KMS-11 (cell line): Measurements from ENCODE around the gene MCTP2.

Experiments
- H2AFZ ChIP-seq: fragments of 200-600 bp; sonication (generic); 2 replicates; pipeline ENCODE4 v1.6.1; 2016; ENCODE audit warnings: antibody characterized with exemption, mixed run types, low read depth
- H3K27ac ChIP-seq: fragments of 200-600 bp; sonication (generic); 2 replicates; pipeline ENCODE4 v1.6.1; 2016; ENCODE audit warnings: mild to moderate bottlenecking, mixed run types
- H3K27me3 ChIP-seq: fragments of 200-600 bp; sonication (generic); 2 replicates; pipeline ENCODE4 v1.6.1; 2017; ENCODE audit warnings: mild to moderate bottlenecking, low read depth, mixed run types, moderate library complexity; ENCODE audit not compliant: insufficient read depth
- H3K36me3 ChIP-seq: fragments of 200-600 bp; sonication (generic); 2 replicates; pipeline ENCODE4 v1.6.1; 2017; ENCODE audit warnings: mild to moderate bottlenecking, mixed run types; ENCODE audit not compliant: insufficient read depth
- H3K4me1 ChIP-seq: fragments of 200-600 bp; sonication (generic); 2 replicates; pipeline ENCODE4 v1.6.1; 2016; ENCODE audit warnings: mild to moderate bottlenecking, low read depth, mixed run types; ENCODE audit not compliant: poor library complexity, severe bottlenecking
- H3K4me2 ChIP-seq: fragments of 200-600 bp; sonication (generic); 2 replicates; pipeline ENCODE4 v1.7.0; 2016; ENCODE audit warnings: mild to moderate bottlenecking, mixed run types
- H3K4me3 ChIP-seq: fragments of 200-600 bp; sonication (generic); IDR thresholded peaks from 2 replicates; pipeline ENCODE4 v1.6.1; 2017; ENCODE audit warnings: low read depth, low read length, mixed read lengths; ENCODE audit not compliant: insufficient read depth
- H3K79me2 ChIP-seq: fragments of 200-600 bp; sonication (generic); 2 replicates; pipeline ENCODE4 v1.6.1; 2016; ENCODE audit warnings: low read depth, mixed run types; ENCODE audit not compliant: insufficient read depth
- H3K9ac ChIP-seq: fragments of 200-600 bp; sonication (generic); 2 replicates; pipeline ENCODE4 v1.6.1; 2016; ENCODE audit warnings: mild to moderate bottlenecking, mixed run types
- H4K20me1 ChIP-seq: fragments of 200-600 bp; sonication (generic); 2 replicates; pipeline ENCODE4 v1.6.1; 2016; ENCODE audit warnings: mild to moderate bottlenecking, mixed run types; ENCODE audit not compliant: insufficient read depth
- TF ChIP-seq, protein P1 (sequence below): fragments of 200-600 bp; sonication (generic); conservative IDR thresholded peaks from 2 replicates; pipeline ENCODE4 v1.6.1; 2017; ENCODE audit warnings: low read depth, mild to moderate bottlenecking, antibody characterized with exemption, low read length, moderate library complexity, mixed read lengths

Gene MCTP2

DNA sequence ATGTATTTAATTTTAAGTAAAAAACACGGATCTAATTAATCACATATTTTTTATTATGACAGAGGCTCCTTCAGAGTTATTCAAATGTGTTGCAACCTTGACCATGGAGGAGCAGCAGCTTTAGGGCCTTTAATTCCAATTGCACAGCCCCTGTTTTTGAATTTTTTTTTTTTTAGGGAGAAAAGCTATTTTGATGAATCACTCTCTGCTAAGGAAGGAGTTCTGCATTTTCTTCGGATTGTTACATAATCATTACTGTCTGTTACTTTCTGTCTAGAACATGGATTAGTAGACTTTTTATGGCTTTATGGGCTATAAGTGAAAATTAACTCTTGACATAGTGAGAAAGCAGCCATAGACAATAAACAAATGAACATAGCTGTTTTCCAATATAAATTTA is 90.8 kb downstream of the MCTP2 start:
- Histone ChIP-seq H3K79me2 (no peaks in the 10 kb centered on the region), H2AFZ (no peak overlapping the region), H3K4me1 (no peaks in the 10 kb centered on the region), H3K27me3 (no peaks in the 10 kb centered on the region), H3K9ac (no peak overlapping the region), H3K4me3 (no peak overlapping the region), H3K36me3 (no peaks in the 10 kb centered on the region), H3K27ac (no peak overlapping the region), H3K4me2 (no peak overlapping the region), H4K20me1 (no peaks in the 10 kb centered on the region)
- TF ChIP-seq, protein P1, sequence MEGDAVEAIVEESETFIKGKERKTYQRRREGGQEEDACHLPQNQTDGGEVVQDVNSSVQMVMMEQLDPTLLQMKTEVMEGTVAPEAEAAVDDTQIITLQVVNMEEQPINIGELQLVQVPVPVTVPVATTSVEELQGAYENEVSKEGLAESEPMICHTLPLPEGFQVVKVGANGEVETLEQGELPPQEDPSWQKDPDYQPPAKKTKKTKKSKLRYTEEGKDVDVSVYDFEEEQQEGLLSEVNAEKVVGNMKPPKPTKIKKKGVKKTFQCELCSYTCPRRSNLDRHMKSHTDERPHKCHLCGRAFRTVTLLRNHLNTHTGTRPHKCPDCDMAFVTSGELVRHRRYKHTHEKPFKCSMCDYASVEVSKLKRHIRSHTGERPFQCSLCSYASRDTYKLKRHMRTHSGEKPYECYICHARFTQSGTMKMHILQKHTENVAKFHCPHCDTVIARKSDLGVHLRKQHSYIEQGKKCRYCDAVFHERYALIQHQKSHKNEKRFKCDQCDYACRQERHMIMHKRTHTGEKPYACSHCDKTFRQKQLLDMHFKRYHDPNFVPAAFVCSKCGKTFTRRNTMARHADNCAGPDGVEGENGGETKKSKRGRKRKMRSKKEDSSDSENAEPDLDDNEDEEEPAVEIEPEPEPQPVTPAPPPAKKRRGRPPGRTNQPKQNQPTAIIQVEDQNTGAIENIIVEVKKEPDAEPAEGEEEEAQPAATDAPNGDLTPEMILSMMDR = no peak

DNA sequence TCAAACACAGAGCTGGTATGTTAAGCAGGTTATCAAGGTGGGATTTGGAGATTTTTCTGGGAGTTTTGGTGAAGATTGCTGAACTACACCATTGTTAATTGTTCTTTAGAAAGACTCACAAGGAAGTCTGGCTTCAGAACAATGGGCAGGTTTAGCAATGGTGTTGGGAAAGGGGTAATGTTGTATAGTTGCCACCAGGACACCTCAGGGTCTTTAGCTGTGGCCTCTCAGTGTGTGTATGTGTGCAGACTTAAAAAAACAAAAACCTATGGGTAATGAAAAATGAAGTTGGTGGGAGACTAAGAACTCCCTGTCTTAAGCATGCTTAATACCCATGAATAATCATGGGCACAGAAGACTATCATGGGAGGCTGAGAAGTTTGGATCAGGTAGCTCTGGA is 91.7 kb downstream of the MCTP2 start:
- Histone ChIP-seq H3K27ac (no peak overlapping the region), H3K36me3 (no peaks in the 10 kb centered on the region), H3K27me3 (no peaks in the 10 kb centered on the region), H3K4me1 (no peaks in the 10 kb centered on the region), H3K79me2 (no peaks in the 10 kb centered on the region), H3K9ac (no peak overlapping the region), H3K4me2 (no peak overlapping the region), H4K20me1 (no peaks in the 10 kb centered on the region), H2AFZ (no peak overlapping the region), H3K4me3 (no peak overlapping the region)
- TF ChIP-seq, protein P1 = no peak

DNA sequence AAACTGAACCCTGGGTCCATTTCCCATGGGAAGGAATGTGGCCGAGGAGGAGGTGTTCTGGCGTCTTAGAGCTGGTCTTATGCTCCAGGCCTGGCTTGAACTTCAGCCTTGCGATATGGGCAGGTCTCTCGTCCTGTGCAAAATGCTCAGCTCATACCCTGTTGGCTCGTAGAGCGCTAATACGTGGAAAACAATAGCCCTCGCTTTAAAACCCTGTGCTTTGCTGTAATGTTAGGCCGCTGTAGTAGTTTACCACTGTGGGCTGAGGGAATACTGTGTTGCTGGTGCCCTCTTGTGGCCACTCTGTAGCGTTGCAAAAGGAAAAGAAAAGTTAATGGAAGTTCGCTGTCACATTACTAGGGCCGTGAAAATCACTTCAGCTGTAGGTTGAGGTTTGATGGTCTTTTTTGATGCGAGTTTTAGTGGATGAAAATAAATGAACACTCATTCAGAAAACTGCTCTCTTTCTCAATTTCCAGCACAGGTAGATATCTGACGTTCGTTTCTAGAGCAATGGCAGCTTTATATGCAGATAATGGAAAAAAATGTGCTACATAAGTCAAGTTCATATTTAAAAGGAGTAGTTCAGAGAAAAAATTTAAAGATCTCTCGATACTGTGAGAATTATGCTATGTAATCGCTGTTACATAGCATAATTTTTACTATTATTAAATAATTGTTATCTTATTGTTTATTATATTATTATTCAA is 92.9 kb downstream of the MCTP2 start:
- no peak overlapping the region for H3K9ac ChIP-seq
- no peaks in the 10 kb centered on the region for H3K79me2 ChIP-seq
- TF ChIP-seq, protein P1 = peak; percentile 85
- H3K4me2 ChIP-seq = peak overlapping the region; percentile 50; the same call in 1 of the 2 replicates
- peak overlapping the region; percentile 8; the same call in 1 of the 2 replicates for H2AFZ ChIP-seq
- H4K20me1 ChIP-seq = no peaks in the 10 kb centered on the region
- no peak overlapping the region for H3K27ac ChIP-seq
- H3K4me1 ChIP-seq = no peaks in the 10 kb centered on the region
- H3K36me3 ChIP-seq = no peaks in the 10 kb centered on the region
- no peak overlapping the region for H3K4me3 ChIP-seq
- H3K27me3 ChIP-seq = no peaks in the 10 kb centered on the region

DNA sequence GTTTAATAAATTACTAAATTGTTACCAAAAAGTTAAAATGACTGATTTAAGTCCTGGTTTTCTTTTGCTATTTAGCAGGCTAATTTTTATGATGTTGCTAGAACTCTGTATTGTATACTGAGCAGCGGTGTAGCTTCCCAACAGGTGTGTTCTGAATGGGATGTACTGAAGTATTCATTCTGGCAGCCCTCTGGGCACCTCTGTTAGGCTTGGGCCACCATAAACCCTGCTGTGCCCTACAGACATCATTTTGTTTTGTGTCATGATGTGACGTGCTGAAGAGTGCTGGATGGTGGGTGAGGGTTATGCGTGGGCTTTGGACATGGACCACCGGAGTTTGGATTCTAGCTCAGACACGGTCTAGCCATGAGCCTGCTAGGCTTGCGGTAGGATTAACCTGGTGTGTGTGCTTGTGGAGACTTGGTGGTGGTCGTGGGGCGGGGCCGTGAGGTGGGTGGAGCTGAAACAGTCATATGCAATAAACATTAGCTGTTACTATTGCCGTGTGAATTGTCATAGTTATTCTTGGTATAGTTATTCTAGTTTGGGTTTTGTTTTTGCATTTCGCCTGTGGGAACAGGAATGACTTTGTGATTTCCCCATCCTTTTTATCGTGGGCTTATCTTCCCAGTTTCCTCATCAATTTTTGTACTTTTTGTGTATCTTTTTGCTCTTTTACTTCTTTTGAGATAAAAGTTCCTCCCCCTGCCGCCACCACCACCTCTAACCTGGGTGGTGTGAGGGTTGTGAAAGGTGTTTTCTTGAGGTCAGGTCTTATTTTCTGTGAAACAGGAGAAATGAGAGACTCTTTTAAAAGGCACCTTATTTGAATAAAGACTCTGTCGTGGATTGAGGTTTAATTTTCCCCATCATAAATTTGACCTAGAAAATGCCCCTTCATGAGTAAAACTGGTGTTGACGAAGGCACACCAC is 93.7 kb downstream of the MCTP2 start:
- Histone ChIP-seq H3K4me3 (no peak overlapping the region), H3K79me2 (no peaks in the 10 kb centered on the region)

More for the DNA sequence above, 93.7 kb downstream of the MCTP2 start:
- Histone ChIP-seq H3K27ac (no peak overlapping the region), H3K27me3 (no peaks in the 10 kb centered on the region), H3K4me2 (no peak overlapping the region), H3K36me3 (no peaks in the 10 kb centered on the region), H2AFZ (no peak overlapping the region), H3K9ac (no peak overlapping the region), H3K4me1 (no peaks in the 10 kb centered on the region), H4K20me1 (no peaks in the 10 kb centered on the region)
- TF ChIP-seq, protein P1 = no peak
